SW480 (cell line): ENCODE measurements around the gene DTWD2.
"Not testable (repeated sequence)": the region's sequence is repeated elsewhere in the genome, so short reads cannot be mapped to it uniquely, and the experiment has no call there.

Experiments used
- DNase-seq: peaks from one replicate; pipeline ENCODE4 v3.0.0-alpha.2; 2016; ENCODE audit warnings: low spot score

The DTWD2 gene

GRCh38 chr5:118950354-118950753 lies 38.0 kb downstream of the DTWD2 start:
- DNase-seq, result not testable (repeated sequence)

DNA sequence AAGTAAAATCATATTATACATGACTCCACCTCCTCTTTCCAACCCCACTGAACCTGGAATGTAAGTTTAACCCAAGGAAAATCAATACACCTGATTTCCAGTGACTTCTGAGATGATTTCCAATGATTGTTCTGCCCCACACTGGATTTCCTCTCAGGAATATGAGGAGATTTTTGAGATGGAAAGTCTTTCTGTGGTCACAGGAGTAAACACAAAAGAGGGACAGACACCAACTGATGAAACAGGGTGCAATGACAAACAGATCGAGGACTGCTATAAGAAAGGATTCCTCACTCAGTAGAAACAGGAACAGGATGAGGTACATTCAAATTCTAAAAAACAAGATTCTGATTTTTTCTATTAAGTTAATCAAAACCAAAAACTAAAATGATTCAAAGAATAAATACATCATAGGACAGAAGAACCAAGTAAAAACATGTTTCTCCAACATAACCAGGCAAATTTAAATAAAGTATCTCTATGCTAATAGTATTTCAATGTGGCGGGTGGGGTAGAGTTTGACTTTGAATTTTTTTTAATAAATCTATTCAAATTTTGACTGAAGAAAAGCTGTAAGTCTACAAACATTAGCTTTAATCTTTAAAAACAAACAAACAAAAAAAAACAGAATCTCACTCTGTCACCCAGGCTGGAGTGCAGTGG lies 42.1 kb downstream of the DTWD2 start:
- peak; percentile 39 for DNase-seq

DNA sequence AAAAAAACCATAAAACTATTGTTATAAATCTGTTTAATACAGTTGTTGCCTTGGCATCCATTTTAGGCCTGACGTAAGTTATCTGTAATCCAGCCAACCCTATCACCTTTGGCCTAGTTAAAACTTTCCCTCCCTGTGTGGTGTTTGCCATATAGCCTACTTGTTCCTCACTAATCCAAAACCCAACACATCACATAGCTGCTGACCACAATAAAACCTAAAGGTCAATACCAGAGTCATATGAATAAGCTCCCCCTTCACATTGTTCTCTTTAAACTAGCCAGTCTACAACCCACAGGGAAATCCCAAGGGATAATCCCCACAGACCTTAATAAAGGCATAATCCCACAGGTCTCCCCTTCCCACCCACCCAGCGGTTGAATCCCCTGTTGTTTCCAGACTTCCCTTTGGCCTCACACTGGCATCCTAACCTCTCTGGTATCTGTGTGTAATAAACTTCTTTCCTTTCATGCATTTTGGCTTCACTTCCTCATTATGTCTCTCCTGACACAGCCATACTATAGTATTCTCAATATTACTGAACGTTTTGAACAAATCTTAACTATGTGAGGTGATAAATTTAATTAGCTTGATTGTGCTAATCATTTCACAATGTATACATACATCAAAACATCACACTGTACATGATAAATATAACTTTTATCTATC lies 50.8 kb downstream of the DTWD2 start:
- peak; percentile 71 for DNase-seq

GRCh38 chr5:118933703-118934102 lies 54.6 kb downstream of the DTWD2 start:
- DNase-seq, result no peak

DNA sequence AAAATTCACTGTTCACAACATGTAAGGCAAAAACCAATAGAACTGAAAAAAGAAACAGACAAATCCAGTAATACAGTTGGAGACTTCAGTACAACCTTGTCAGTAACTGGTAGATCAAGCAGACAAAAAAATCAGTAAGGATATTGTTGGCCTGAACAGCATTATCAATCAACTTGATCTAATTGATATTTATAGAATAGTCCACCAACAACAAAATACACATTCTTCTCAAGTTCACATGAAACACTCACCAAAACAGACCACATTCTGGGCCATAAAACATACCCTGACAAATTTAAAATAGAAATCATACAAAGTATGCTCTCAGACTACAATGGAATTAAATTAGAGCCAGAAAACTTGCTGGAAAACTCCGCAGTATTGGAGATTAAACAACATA lies 56.8 kb downstream of the DTWD2 start:
- DNase-seq, result no peak

GRCh38 chr5:118924006-118924389 lies 64.3 kb downstream of the DTWD2 start:
- DNase-seq, result no peak

DNA sequence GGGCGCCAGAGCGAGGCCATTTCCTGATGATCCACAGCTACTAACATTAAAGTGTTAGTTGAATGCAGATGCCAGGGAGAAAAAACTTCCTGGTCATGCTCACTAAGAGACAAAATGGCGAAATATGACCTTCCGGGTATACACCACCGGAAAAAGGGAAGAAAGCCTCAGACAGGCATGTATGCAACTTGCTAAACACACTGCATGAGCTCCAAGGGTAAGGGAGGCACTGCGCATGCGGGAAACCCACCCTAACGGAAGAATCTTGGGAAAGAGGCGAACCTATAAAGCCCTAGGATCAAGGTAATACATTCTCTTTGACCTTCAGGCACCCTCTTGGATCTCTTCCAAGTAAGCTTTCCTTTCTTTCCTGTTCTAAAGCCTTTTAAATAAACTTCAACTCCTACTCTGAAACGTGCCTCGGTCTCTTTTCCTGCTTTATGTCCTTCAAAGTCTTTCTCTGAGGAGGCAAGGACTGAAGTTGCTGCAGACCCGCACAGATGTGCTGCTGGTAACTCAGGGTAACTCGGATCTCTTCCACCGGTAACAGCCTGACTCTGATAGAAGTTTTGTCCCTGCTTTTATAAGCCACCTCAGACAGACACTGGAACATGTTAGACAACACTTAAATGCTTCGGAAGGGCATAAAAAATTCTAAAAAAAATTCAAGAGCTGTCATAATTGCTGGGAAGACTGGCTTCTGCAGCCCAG lies 64.9 kb downstream of the DTWD2 start:
- no peak for DNase-seq

DNA sequence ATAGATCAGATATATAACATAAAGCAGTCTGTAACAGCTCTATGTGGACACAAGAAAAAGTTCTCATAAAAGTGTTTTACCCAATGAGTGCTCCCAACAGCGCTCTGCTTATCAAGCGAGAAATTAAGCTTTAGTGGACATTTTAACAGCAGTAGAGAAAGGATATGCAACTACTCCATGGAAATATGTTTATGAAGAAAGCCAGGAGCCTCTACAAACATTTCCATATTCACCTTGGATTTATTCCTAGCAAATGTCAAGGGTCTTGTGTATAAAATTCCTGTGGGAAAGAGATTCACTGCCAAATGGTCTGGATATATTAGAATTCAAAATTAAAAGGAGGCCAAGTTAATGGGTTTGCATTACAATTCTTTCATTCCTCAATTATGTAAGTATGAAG lies 66.5 kb downstream of the DTWD2 start:
- no peak for DNase-seq

DNA sequence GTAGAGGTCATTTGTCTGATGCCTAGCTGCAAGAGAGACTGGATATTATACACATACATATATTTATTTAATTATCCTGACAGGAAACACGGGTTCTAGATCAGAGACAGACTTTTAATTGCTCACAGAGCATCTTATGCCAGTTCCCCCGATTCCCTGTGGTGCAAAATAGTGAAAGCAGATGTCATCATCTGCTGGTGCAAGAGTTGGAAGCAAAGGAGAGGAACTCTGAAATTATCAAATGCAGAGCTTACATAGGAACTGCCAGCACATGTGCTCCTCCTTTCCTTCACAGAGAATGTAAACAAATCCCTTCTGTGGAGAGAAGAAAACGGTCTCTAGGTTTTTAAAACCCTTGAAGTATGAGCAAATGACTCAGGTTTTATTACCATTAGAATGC lies 69.3 kb downstream of the DTWD2 start:
- no peak for DNase-seq

- DNase-seq, result no peak
Measured at GRCh38 chr5:118918232-118918631, 70.1 kb downstream of the DTWD2 start.

DNA sequence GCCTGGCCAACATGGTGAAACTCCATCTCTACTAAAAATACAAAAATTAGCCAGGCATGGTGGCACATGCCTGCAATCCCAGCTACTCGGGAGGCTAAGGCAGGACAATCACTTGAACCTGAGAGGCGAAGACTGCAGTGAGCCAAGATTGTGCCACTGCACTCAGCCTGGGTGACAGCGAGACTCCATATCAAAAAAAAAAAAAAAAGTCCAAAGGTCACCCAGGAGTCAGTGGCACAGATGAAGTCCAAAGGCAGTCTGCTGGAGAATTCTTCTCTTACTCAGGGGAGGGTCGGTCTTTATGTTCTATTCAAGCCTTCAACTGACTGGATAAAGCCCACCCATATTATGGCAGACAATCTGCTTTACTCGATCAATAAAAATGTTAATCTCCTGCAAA lies 80.8 kb downstream of the DTWD2 start:
- DNase-seq, result not testable (repeated sequence)

GRCh38 chr5:118906947-118907346 lies 81.4 kb downstream of the DTWD2 start:
- no peak for DNase-seq

- DNase-seq, result no peak
Measured at GRCh38 chr5:118905196-118905595, 83.2 kb downstream of the DTWD2 start.

DNA sequence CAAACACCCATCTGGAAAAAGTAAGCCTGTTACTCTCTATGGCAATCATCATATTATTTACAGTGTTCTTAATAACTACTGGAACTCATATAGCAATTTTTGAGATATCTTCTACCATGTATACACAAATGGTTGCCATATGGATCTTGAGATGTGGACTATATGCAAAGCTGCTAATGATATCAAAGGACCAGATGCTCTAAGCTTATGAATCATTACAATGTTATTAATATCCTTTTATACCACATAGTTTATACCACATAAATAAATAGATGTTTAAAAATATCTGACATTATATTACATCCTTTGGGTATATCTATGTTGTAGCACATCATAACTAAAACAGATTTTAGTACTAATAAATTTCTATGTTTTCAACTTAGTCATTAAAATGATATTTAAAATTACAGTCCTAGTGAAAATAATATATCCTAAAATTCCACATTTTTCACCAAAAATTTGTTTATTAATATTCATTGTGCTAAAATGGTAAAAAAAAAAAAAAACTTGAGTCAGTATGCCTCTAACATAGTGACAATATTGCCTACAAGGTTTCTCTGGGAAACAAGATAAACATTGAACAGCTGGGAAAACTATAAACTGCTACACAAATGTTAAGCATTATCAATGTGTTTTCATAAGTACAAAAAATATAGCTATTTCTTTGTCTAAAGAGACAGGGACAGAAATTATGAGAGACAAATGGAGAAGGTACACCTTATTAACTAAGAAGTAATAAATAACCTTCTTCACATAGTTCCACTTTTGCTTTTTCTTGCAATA lies 85.5 kb downstream of the DTWD2 start:
- DNase-seq, result no peak

DNA sequence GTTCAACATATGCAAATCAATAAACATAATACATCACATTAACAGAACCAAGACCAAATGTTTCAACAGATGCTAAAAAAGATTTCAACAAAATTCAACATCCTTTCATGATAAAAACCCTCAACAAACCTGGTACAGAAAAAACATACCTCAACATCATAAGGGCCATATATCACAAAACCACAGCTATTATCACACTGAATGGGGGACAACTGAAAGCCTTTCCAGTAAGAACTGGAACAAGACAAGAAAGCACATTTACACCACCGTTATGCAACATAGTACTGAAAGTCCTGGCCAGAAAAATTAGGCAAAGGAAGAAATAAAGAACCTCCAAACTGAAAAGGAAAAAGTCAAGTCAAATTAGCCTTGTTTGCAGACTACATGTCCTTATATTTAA lies 93.6 kb downstream of the DTWD2 start:
- no peak for DNase-seq

GRCh38 chr5:118891252-118891651 lies 97.1 kb downstream of the DTWD2 start:
- DNase-seq, result no peak

GRCh38 chr5:118889165-118889564 lies 99.2 kb downstream of the DTWD2 start:
- DNase-seq, result no peak

DNA sequence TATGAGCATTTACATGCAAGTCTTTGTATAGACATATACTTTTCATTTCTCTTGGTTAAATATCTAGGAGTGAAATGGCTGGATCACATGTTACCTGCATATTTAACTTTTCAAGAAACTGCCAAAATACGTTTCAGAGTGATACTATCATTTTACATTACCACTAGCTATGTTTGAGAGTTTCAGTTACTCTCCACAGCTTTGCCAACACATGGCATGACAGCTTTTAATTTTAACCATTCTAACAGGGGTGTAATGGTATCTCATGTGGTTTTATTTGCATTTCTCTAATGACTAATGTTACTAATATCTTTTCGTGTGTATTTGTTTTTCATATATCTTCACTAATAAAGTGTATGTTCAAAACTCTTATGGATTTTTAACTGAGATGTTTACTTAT lies 99.8 kb downstream of the DTWD2 start:
- no peak for DNase-seq

GRCh38 chr5:118883362-118883761 lies 105.0 kb downstream of the DTWD2 start:
- DNase-seq, result no peak

DNA sequence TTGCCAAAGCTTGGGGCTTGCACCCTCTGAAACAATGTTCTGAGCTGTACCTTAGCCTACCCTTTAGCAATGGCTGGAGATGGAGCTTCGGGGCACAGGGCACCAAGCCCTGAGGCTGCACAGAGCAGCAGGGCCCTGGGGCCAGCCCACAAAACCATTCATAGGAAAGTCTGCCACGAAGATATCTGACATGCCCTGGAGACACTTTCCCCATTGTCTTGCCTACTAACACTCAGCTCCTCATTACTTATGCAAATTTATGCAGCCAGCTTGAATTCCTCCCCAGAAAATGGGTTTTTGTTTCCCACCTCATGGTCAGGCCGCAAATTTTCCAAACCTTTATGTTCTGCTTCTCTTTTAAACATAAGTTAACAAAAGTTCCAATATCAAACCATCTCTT lies 105.7 kb downstream of the DTWD2 start:
- no peak for DNase-seq

GRCh38 chr5:118876852-118877251 lies 111.5 kb downstream of the DTWD2 start:
- not testable (repeated sequence) for DNase-seq

DNA sequence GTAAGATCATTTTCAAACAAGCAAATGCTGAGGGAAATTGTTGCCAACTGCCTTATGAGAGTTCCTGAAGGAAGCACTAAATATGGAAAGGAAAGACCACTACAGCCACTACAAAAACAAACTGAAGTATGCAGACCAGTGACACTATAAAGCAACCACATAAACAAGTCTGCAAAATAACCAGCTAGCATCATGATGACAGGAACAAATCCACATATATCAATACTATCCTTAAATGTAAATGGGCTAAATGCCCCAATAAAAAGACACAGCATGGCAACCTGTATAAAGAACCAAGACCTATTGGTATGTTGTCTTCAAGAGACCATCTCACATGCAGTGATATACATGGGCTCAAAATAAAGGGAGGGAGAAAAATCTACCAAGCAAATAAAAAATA lies 113.2 kb downstream of the DTWD2 start:
- DNase-seq, result no peak

DNA sequence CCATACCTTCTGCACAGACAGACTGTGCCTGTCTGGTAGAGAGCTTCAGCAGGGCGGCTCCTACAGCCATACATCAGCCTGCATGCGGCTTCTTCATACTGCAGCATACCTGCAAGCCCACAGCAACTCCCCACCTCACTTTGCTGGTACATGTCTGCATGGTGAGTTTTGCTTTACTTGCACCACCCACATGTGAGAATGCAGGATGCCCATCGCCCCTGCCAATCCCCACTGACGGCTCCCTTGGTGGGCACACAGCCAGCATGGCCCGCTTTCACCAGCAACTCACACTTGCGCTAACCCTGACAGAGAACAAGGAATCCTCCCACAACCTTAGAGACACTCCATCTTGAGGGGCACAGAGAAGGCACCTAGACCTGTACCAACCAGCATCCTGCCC lies 114.9 kb downstream of the DTWD2 start:
- no peak for DNase-seq
